Body of pancreas (tissue), 4 donors: Measurements from ENCODE around the gene FGG. TPM values are rescaled to one million over a fixed set of nuclear protein-coding genes. Genes with fewer than 3 reads are reported as not detected.

Source experiments
- ATAC-seq: fragments of 150-250 bp; one replicate; pipeline ENCODE4 v1.9.1; 2016
- DNase-seq, 4 donors: peaks; one replicate each; pipeline ENCODE4 v3.0.0-alpha.2; 2019
- H3K27ac ChIP-seq, 4 donors: fragments of 200-600 bp; sonication (generic); 1 replicate in 3 of 4; 2 replicates in 1 of 4; pipeline versions ENCODE4 v1.5.1 to v1.6.1; 2016 to 2019; ENCODE audit warnings: mild to moderate bottlenecking in 1 of 4, mixed read lengths in 1 of 4, moderate library complexity in 1 of 4
- H3K27me3 ChIP-seq, 2 donors: fragments of 200-600 bp; sonication (generic); one replicate each; pipeline ENCODE4 v1.6.0; 2016; ENCODE audit warnings: mild to moderate bottlenecking in 1 of 2
- H3K36me3 ChIP-seq, 2 donors: fragments of 200-600 bp; sonication (generic); replicated peaks in 1 of 2; 2 replicates each; pipeline ENCODE4 v1.5.1; 2016; ENCODE audit warnings: low read depth in 2 of 2; ENCODE audit not compliant: insufficient read depth in 1 of 2
- H3K4me1 ChIP-seq: fragments of 200-600 bp; sonication (generic); one replicate; pipeline ENCODE4 v1.6.0; 2016
- H3K4me3 ChIP-seq, 2 donors: fragments of 200-600 bp; sonication (generic); 1 replicate in 1 of 2; 2 replicates in 1 of 2; pipeline ENCODE4 v1.5.1; 2016 to 2019
- H3K9me3 ChIP-seq, 3 donors: fragments of 200-600 bp; sonication (generic); 1 replicate in 2 of 3; 2 replicates in 1 of 3; pipeline ENCODE4 v1.5.1; 2016
- POLR2A ChIP-seq, 3 donors: fragments of 450-650 bp; IDR thresholded peaks; one replicate each; pipeline ENCODE4 v1.6.1; 2016; ENCODE audit warnings: antibody characterized with exemption in 3 of 3, mild to moderate bottlenecking in 2 of 3
- WGBS, 2 donors: methylation state at CpG; one replicate each; pipeline ENCODE4 v1.1.5; 2017; 5-methylcytosine and 5-hydroxymethylcytosine counted together
- intact Hi-C: fragments of 100-400 bp; cut with DNase I; formaldehyde crosslinking; loops from one replicate; pipeline ENCODE4 v1.15.1; 2023
- total RNA-seq, 2 donors: library from RNA; depleted of rRNA; stranded (reverse); fragments of >200 nt; gene quantifications; one replicate each; pipeline ENCODE4 v1.1.0, GENCODE V29; 2016
- TF ChIP-seq, protein P1 (sequence below), 7 experiments: fragments of 450-650 bp in 4 of 7; fragments of 200-600 bp in 3 of 7; sonication (generic) in 3 of 7; IDR thresholded peaks; one replicate each; pipeline ENCODE4 v1.5.1; 2016 to 2019; ENCODE audit warnings: antibody characterized with exemption in 7 of 7

The FGG gene
- total RNA-seq, 2 donors from 2014 or later = not detected

DNA sequence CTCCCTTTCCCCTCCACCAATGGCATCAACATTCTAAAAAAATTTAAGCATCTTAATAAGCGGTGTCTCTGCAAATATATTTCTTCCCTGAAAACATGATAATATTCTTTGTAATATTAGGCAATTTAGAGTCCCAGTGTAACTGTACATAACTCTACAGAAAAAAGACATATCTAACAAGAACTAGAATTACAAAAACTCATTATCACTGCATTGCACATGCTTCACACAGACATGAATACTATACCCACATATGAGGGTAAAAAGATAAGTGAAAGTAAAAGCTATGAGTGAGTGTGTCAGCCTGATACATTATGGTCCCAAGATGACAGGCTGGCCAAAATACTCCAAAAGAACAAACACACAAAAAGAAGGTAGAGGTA lies 52.0 kb downstream of the FGG start:
- no peak overlapping the region for H3K4me3 ChIP-seq
- no peaks in the 10 kb centered on the region for H3K36me3 ChIP-seq
- no peaks in the 10 kb centered on the region for H3K9me3 ChIP-seq
- no peak for TF ChIP-seq POLR2A (IDR thresholded peaks at IDR 0.05)
- TF ChIP-seq, protein P1, sequence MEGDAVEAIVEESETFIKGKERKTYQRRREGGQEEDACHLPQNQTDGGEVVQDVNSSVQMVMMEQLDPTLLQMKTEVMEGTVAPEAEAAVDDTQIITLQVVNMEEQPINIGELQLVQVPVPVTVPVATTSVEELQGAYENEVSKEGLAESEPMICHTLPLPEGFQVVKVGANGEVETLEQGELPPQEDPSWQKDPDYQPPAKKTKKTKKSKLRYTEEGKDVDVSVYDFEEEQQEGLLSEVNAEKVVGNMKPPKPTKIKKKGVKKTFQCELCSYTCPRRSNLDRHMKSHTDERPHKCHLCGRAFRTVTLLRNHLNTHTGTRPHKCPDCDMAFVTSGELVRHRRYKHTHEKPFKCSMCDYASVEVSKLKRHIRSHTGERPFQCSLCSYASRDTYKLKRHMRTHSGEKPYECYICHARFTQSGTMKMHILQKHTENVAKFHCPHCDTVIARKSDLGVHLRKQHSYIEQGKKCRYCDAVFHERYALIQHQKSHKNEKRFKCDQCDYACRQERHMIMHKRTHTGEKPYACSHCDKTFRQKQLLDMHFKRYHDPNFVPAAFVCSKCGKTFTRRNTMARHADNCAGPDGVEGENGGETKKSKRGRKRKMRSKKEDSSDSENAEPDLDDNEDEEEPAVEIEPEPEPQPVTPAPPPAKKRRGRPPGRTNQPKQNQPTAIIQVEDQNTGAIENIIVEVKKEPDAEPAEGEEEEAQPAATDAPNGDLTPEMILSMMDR (IDR thresholded peaks at IDR 0.05) = no peak
- ATAC-seq (no peak), DNase-seq (no peak)
- no peak overlapping the region for H3K27ac ChIP-seq
- intact Hi-C loops = no loop called here
- no peaks in the 10 kb centered on the region for H3K27me3 ChIP-seq
- peaks cover 7% of the 10 kb centered on the region for H3K4me1 ChIP-seq
- 75 to 84% methylated on average over 1 of the region's 1 CpG for WGBS, 2 donors

DNA sequence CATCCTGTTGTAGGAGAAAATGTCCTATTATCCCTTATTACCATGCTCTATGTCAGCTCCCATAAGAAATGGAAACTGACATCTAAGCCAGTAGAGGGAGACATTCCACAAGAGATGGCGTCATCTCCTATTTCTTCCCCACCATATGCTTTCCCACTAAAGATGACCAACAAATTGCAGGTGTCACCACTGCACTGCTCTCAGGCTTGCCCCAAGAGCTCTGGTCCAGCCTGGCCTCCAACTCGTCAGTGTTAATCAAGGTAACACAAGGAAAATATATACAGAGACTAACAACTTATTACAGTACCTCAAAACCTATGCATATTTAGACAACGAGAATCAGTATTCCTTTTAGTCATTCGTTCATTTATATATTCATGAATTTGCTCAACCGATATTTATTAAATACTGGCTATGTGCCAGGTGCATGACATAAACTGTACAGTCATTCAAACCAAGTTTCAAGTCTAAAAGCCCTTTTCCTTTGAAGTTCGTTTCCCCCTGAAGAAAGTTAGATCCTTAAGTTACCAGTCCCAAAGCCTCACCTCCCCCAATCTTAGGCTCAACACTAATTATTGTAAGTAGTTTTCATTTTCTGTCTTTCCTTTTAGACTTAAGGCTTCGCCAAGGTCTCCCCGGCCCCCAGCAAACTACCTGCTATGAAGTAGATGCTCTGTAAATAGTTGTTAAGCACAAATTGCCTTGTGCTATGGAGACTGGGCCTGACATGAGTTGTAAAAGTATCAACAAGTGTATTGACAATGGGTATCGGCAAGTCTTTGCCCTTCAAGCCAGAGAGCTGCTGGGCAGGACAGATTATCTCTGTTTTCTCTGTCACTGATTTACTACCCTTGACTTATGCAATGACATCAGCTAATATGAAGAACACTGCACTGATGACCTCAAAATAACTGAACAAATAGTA lies 52.7 kb downstream of the FGG start:
- DNase-seq (peak in 2 of 4 donors; percentile 7 to 28), ATAC-seq (peak; percentile 78)
- 56 to 57% methylated on average over 9 of the region's 9 CpGs for WGBS, 2 donors
- TF ChIP-seq, protein P1 (IDR thresholded peaks at IDR 0.05) = peak; percentile 13 to 77 (median 64)
- TF ChIP-seq POLR2A (IDR thresholded peaks at IDR 0.05) = no peak
- intact Hi-C loops = loop anchor here (5.0 to 10.0 kb wide), 2 partner anchors 63 to 215 kb away; no protein-coding TSS in a partner anchor
- no peak overlapping the region for H3K27ac ChIP-seq
- no peaks in the 10 kb centered on the region for H3K27me3 ChIP-seq
- no peak overlapping the region for H3K4me3 ChIP-seq
- H3K4me1 ChIP-seq = peaks cover 7% of the 10 kb centered on the region
- no peaks in the 10 kb centered on the region for H3K9me3 ChIP-seq
- H3K36me3 ChIP-seq = no peaks in the 10 kb centered on the region

DNA sequence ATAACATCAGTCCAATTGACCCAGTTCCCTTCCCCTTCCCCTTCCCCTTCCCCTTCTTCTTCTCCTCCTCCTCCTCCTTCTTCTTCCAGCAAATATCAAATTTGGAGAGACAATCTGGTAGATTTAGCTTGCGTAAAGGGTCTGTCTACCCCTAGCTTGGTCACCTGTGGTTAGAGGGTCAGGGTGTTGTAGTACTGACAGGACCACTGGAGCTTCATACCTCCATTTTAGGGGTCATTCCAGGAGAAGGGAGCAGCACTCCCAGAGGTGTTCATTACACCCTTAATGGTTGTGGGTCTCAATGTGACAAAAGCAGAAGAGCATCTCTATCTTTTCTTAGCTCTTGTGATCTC lies 53.3 kb downstream of the FGG start:
- H3K9me3 ChIP-seq = no peaks in the 10 kb centered on the region
- no peak overlapping the region for H3K27ac ChIP-seq
- H3K36me3 ChIP-seq = no peaks in the 10 kb centered on the region
- peaks cover 7% of the 10 kb centered on the region for H3K4me1 ChIP-seq
- TF ChIP-seq, protein P1 (IDR thresholded peaks at IDR 0.05) = no peak
- TF ChIP-seq POLR2A (IDR thresholded peaks at IDR 0.05) = no peak
- H3K27me3 ChIP-seq = no peaks in the 10 kb centered on the region
- 50 to 68% methylated on average over 1 of the region's 1 CpG for whole genome bisulfite sequencing, 2 donors
- H3K4me3 ChIP-seq = no peak overlapping the region
- no peak for DNase-seq
- intact Hi-C loops = loop anchor here (5.0 to 10.0 kb wide), 2 partner anchors 63 to 216 kb away; no protein-coding TSS in a partner anchor
- no peak for ATAC-seq

Other genes with a start within 250 kb of the FGG start
- under 1 TPM; 0.33 to 0.78 TPM for gene DCHS2, start 120.9 kb downstream of the FGG start, total RNA-seq
- gene PLRG1, start 62.3 kb downstream of the FGG start, total RNA-seq = 10 to 100 TPM; 15.2 to 25.2 TPM
- not detected for gene FGB, start 49.6 kb downstream of the FGG start, total RNA-seq
- gene FGA, start 21.9 kb downstream of the FGG start, total RNA-seq = 1 to 10 TPM in 1 of 2 donors, not detected in 1; 1.0 TPM
- under 1 TPM in 1 of 2 donors, not detected in 1; 0.78 TPM for gene LRAT, start 131.3 kb upstream of the FGG start, total RNA-seq
- not detected for gene RBM46, start 168.6 kb upstream of the FGG start, total RNA-seq